Gastroesophageal sphincter (tissue), 3 donors: ENCODE measurements around the gene SEPHS1.

ENCODE experiments used
- EP300 ChIP-seq: sonication (generic); formaldehyde crosslinking; IDR thresholded peaks from one replicate; pipeline ENCODE4 v1.6.1; 2017; ENCODE audit warnings: antibody characterized with exemption, mild to moderate bottlenecking
- POLR2A ChIP-seq, 2 donors: fragments of 450-650 bp; IDR thresholded peaks; one replicate each; pipeline ENCODE4 v1.6.1; 2017; ENCODE audit warnings: antibody characterized with exemption in 2 of 2, mild to moderate bottlenecking in 2 of 2, moderate library complexity in 1 of 2
- TF ChIP-seq, protein P1 (sequence below), 4 experiments: fragments of 200-600 bp in 2 of 4; fragments of 450-650 bp in 2 of 4; sonication (generic) in 1 of 4; IDR thresholded peaks; one replicate each; pipeline ENCODE4 v1.5.1; 2017 to 2019; ENCODE audit warnings: antibody characterized with exemption in 4 of 4, mild to moderate bottlenecking in 2 of 4, moderate library complexity in 2 of 4

DNA sequence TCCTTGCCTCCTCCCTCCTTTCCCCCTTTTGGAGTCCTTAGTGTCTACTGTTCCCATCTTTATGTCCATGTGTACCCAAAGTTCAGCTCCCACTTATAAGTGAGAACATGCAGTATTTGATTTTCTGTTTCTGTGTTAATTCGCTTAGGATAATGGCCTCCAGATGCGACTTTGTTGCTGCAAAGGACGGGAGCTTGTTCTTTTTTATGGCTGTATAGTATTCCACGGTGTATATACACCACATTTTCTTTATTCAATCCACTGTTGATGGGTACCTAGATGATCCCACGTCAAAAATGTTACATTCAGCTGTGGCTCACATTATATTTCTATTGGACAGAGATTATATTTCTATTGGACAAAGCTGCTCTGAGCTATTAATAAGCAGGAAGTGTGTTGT lies 24.4 kb upstream of the SEPHS1 start:
- TF ChIP-seq, protein P1, sequence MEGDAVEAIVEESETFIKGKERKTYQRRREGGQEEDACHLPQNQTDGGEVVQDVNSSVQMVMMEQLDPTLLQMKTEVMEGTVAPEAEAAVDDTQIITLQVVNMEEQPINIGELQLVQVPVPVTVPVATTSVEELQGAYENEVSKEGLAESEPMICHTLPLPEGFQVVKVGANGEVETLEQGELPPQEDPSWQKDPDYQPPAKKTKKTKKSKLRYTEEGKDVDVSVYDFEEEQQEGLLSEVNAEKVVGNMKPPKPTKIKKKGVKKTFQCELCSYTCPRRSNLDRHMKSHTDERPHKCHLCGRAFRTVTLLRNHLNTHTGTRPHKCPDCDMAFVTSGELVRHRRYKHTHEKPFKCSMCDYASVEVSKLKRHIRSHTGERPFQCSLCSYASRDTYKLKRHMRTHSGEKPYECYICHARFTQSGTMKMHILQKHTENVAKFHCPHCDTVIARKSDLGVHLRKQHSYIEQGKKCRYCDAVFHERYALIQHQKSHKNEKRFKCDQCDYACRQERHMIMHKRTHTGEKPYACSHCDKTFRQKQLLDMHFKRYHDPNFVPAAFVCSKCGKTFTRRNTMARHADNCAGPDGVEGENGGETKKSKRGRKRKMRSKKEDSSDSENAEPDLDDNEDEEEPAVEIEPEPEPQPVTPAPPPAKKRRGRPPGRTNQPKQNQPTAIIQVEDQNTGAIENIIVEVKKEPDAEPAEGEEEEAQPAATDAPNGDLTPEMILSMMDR (IDR thresholded peaks at IDR 0.05): no peak
- TF ChIP-seq POLR2A (IDR thresholded peaks at IDR 0.05): no peak
- TF ChIP-seq EP300: no peak
